ENCODE measurements around the gene CTNNBIP1. TPM values are rescaled to one million over a fixed set of nuclear protein-coding genes. Genes with fewer than 3 reads are reported as not detected.

Gene CTNNBIP1
- total and polyA plus RNA-seq, 5 donors from 2014 or later, result 5.9 to 9.6 (median 9.3) TPM

GRCh38 chr1:9823943-9824701 lies 85.9 kb downstream of the CTNNBIP1 start, which contains the start of gene CLSTN1:
CLSTN1 (minus strand) TSS chr1:9823965; CDS start chr1:9823733, 232 bp downstream.
- H3K9me3 Mint-ChIP-seq, result peaks cover 0 to 1% (median 0%) of the 10 kb centered on the region in 7 donors
- peak within 1 kb of the TSS; percentile 89 for H3K4me3 ChIP-seq (ENCODE audit: low read depth, low read length)
- H3K4me1 Mint-ChIP-seq, result peaks cover 18 to 54% (median 42%) of the 10 kb centered on the region in 4 donors
- no peaks in the 10 kb centered on the region for H3K27me3 ChIP-seq (ENCODE audit: control insufficient read depth, insufficient read depth, low read length)
- H3K27ac ChIP-seq (ENCODE audit: insufficient read depth, low read length, poor library complexity, severe bottlenecking), result peak within 1 kb of the TSS; percentile 72
- peak; percentile 80 to 81 for ATAC-seq (ENCODE audit: low read depth in 2 of 2)
- no peaks in the 10 kb centered on the region for H3K9me3 ChIP-seq (ENCODE audit: control insufficient read depth in 2 of 2, low read length in 2 of 2)
- no peaks in the 10 kb centered on the region for H3K36me3 Mint-ChIP-seq
- H3K27ac Mint-ChIP-seq, result peak within 1 kb of the TSS; percentile 64 to 97 (median 94)
- peak within 1 kb of the TSS; percentile 96 to 100 (median 97) for H3K4me3 Mint-ChIP-seq
- no peaks in the 10 kb centered on the region for H3K36me3 ChIP-seq (ENCODE audit: control insufficient read depth, insufficient read depth, low read length)
- H3K4me1 ChIP-seq (ENCODE audit: control insufficient read depth, insufficient read depth, low read length, poor library complexity, severe bottlenecking), result peaks cover 41% of the 10 kb centered on the region
- no peaks in the 10 kb centered on the region for H3K27me3 Mint-ChIP-seq
- DNase-seq, result peak; percentile 83 to 91 (median 86)

- Histone ChIP-seq H3K27ac (ENCODE audit: insufficient read depth, low read length, poor library complexity, severe bottlenecking) (peak overlapping the region; percentile 41), H3K27me3 (ENCODE audit: control insufficient read depth, insufficient read depth, low read length) (no peaks in the 10 kb centered on the region), H3K4me3 (ENCODE audit: low read depth, low read length) (no peak overlapping the region), H3K36me3 (ENCODE audit: control insufficient read depth, insufficient read depth, low read length) (no peaks in the 10 kb centered on the region), H3K9me3 (ENCODE audit: control insufficient read depth in 2 of 2, low read length in 2 of 2) (no peaks in the 10 kb centered on the region), H3K4me1 (ENCODE audit: control insufficient read depth, insufficient read depth, low read length, poor library complexity, severe bottlenecking) (peaks cover 41% of the 10 kb centered on the region)
- no peak overlapping the region for H3K27ac Mint-ChIP-seq
- DNase-seq (no peak), ATAC-seq (ENCODE audit: low read depth in 2 of 2) (peak in 1 of 2 donors; percentile 8)
- H3K4me1 Mint-ChIP-seq, result peaks cover 18 to 57% (median 43%) of the 10 kb centered on the region in 4 donors
- H3K9me3 Mint-ChIP-seq, result peaks cover 0 to 1% (median 0%) of the 10 kb centered on the region in 7 donors
- no peaks in the 10 kb centered on the region for H3K27me3 Mint-ChIP-seq
- peak overlapping the region in 2 of 4 donors; percentile 64 to 80 for H3K4me3 Mint-ChIP-seq
- H3K36me3 Mint-ChIP-seq, result no peaks in the 10 kb centered on the region
Observed at GRCh38 chr1:9823693-9823942, 86.5 kb downstream of the CTNNBIP1 start.

GRCh38 chr1:9822897-9823692 lies 87.0 kb downstream of the CTNNBIP1 start:
- H3K36me3 Mint-ChIP-seq, result no peaks in the 10 kb centered on the region
- H3K4me3 ChIP-seq (ENCODE audit: low read depth, low read length), result peak overlapping the region; percentile 89
- H3K9me3 ChIP-seq (ENCODE audit: control insufficient read depth in 2 of 2, low read length in 2 of 2), result no peaks in the 10 kb centered on the region
- H3K36me3 ChIP-seq (ENCODE audit: control insufficient read depth, insufficient read depth, low read length), result no peaks in the 10 kb centered on the region
- ATAC-seq (ENCODE audit: low read depth in 2 of 2) (peak in 1 of 2 donors; percentile 7), DNase-seq (peak in 1 of 3 donors; percentile 42)
- no peaks in the 10 kb centered on the region for H3K27me3 Mint-ChIP-seq
- H3K4me1 ChIP-seq (ENCODE audit: control insufficient read depth, insufficient read depth, low read length, poor library complexity, severe bottlenecking), result peaks cover 41% of the 10 kb centered on the region
- H3K27me3 ChIP-seq (ENCODE audit: control insufficient read depth, insufficient read depth, low read length), result no peaks in the 10 kb centered on the region
- H3K4me3 Mint-ChIP-seq, result peak overlapping the region; percentile 96 to 100 (median 97)
- peaks cover 18 to 57% (median 43%) of the 10 kb centered on the region in 4 donors for H3K4me1 Mint-ChIP-seq
- peaks cover 0 to 1% (median 0%) of the 10 kb centered on the region in 7 donors for H3K9me3 Mint-ChIP-seq
- H3K27ac Mint-ChIP-seq, result peak overlapping the region; percentile 45 to 94 (median 91)
- peak overlapping the region; percentile 41 for H3K27ac ChIP-seq (ENCODE audit: insufficient read depth, low read length, poor library complexity, severe bottlenecking)

- H3K27me3 ChIP-seq (ENCODE audit: control insufficient read depth, insufficient read depth, low read length), result no peaks in the 10 kb centered on the region
- H3K36me3 Mint-ChIP-seq, result no peaks in the 10 kb centered on the region
- H3K27me3 Mint-ChIP-seq, result no peaks in the 10 kb centered on the region
- no peaks in the 10 kb centered on the region for H3K36me3 ChIP-seq (ENCODE audit: control insufficient read depth, insufficient read depth, low read length)
- H3K4me3 Mint-ChIP-seq, result peak overlapping the region; percentile 96 to 100 (median 97)
- no peaks in the 10 kb centered on the region for H3K9me3 ChIP-seq (ENCODE audit: control insufficient read depth in 2 of 2, low read length in 2 of 2)
- peaks cover 0 to 1% (median 0%) of the 10 kb centered on the region in 7 donors for H3K9me3 Mint-ChIP-seq
- H3K4me3 ChIP-seq (ENCODE audit: low read depth, low read length), result peak overlapping the region; percentile 89
- peak overlapping the region; percentile 45 to 94 (median 91) for H3K27ac Mint-ChIP-seq
- ATAC-seq (ENCODE audit: low read depth in 2 of 2) (no peak), DNase-seq (no peak)
- H3K27ac ChIP-seq (ENCODE audit: insufficient read depth, low read length, poor library complexity, severe bottlenecking), result no peak overlapping the region
- H3K4me1 ChIP-seq (ENCODE audit: control insufficient read depth, insufficient read depth, low read length, poor library complexity, severe bottlenecking), result peaks cover 41% of the 10 kb centered on the region
- H3K4me1 Mint-ChIP-seq, result peaks cover 18 to 59% (median 43%) of the 10 kb centered on the region in 4 donors
Observed at GRCh38 chr1:9822490-9822889, 87.6 kb downstream of the CTNNBIP1 start.

- Histone ChIP-seq H3K27ac (ENCODE audit: insufficient read depth, low read length, poor library complexity, severe bottlenecking) (no peak overlapping the region), H3K4me3 (ENCODE audit: low read depth, low read length) (peak overlapping the region; percentile 89), H3K4me1 (ENCODE audit: control insufficient read depth, insufficient read depth, low read length, poor library complexity, severe bottlenecking) (peaks cover 41% of the 10 kb centered on the region), H3K9me3 (ENCODE audit: control insufficient read depth in 2 of 2, low read length in 2 of 2) (no peaks in the 10 kb centered on the region), H3K36me3 (ENCODE audit: control insufficient read depth, insufficient read depth, low read length) (no peaks in the 10 kb centered on the region), H3K27me3 (ENCODE audit: control insufficient read depth, insufficient read depth, low read length) (no peaks in the 10 kb centered on the region)
- peak overlapping the region; percentile 96 to 100 (median 97) for H3K4me3 Mint-ChIP-seq
- peak overlapping the region in 1 of 3 donors; percentile 94 for H3K27ac Mint-ChIP-seq
- no peaks in the 10 kb centered on the region for H3K27me3 Mint-ChIP-seq
- H3K9me3 Mint-ChIP-seq, result peaks cover 0 to under 1% (median 0%) of the 10 kb centered on the region in 7 donors
- H3K4me1 Mint-ChIP-seq, result peaks cover 18 to 65% (median 43%) of the 10 kb centered on the region in 4 donors
- ATAC-seq (ENCODE audit: low read depth in 2 of 2) (no peak), DNase-seq (no peak)
- H3K36me3 Mint-ChIP-seq, result no peaks in the 10 kb centered on the region
Observed at GRCh38 chr1:9821710-9822109, 88.4 kb downstream of the CTNNBIP1 start.

GRCh38 chr1:9820521-9820920 lies 89.5 kb downstream of the CTNNBIP1 start:
- H3K27me3 Mint-ChIP-seq, result no peaks in the 10 kb centered on the region
- peak overlapping the region in 1 of 3 donors; percentile 34 for H3K27ac Mint-ChIP-seq
- H3K36me3 Mint-ChIP-seq, result peaks cover 4% of the 10 kb centered on the region
- Histone ChIP-seq H3K36me3 (ENCODE audit: control insufficient read depth, insufficient read depth, low read length) (no peaks in the 10 kb centered on the region), H3K9me3 (ENCODE audit: control insufficient read depth in 2 of 2, low read length in 2 of 2) (no peaks in the 10 kb centered on the region), H3K4me1 (ENCODE audit: control insufficient read depth, insufficient read depth, low read length, poor library complexity, severe bottlenecking) (peaks cover 37% of the 10 kb centered on the region), H3K27me3 (ENCODE audit: control insufficient read depth, insufficient read depth, low read length) (no peaks in the 10 kb centered on the region), H3K4me3 (ENCODE audit: low read depth, low read length) (no peak overlapping the region), H3K27ac (ENCODE audit: insufficient read depth, low read length, poor library complexity, severe bottlenecking) (no peak overlapping the region)
- no peaks in the 10 kb centered on the region for H3K9me3 Mint-ChIP-seq
- no peak for DNase-seq
- H3K4me1 Mint-ChIP-seq, result peaks cover 21 to 66% (median 36%) of the 10 kb centered on the region in 4 donors
- peak overlapping the region in 3 of 4 donors; percentile 2 to 66 (median 20) for H3K4me3 Mint-ChIP-seq
- no peak for ATAC-seq (ENCODE audit: low read depth in 2 of 2)

- Mint-ChIP-seq H3K9me3 (no peaks in the 10 kb centered on the region), H3K4me1 (peaks cover 23 to 75% (median 39%) of the 10 kb centered on the region in 4 donors), H3K27ac (no peak overlapping the region), H3K36me3 (peaks cover 4% of the 10 kb centered on the region), H3K27me3 (no peaks in the 10 kb centered on the region), H3K4me3 (peak overlapping the region in 1 of 4 donors; percentile 81)
- H3K4me3 ChIP-seq (ENCODE audit: low read depth, low read length), result no peak overlapping the region
- no peaks in the 10 kb centered on the region for H3K27me3 ChIP-seq (ENCODE audit: control insufficient read depth, insufficient read depth, low read length)
- DNase-seq (no peak), ATAC-seq (ENCODE audit: low read depth in 2 of 2) (no peak)
- H3K27ac ChIP-seq (ENCODE audit: insufficient read depth, low read length, poor library complexity, severe bottlenecking), result no peak overlapping the region
- H3K36me3 ChIP-seq (ENCODE audit: control insufficient read depth, insufficient read depth, low read length), result no peaks in the 10 kb centered on the region
- H3K4me1 ChIP-seq (ENCODE audit: control insufficient read depth, insufficient read depth, low read length, poor library complexity, severe bottlenecking), result peaks cover 19% of the 10 kb centered on the region
- H3K9me3 ChIP-seq (ENCODE audit: control insufficient read depth in 2 of 2, low read length in 2 of 2), result no peaks in the 10 kb centered on the region
Observed at GRCh38 chr1:9817734-9818133, 92.3 kb downstream of the CTNNBIP1 start.

All from CD4-positive, CD25-positive, alpha-beta regulatory T cell (primary cell).